Spleen (tissue), 7 donors: ENCODE measurements around the gene MUC3A.

Source experiments
- CTCF ChIP-seq, 11 experiments: fragments of 200-600 bp in 7 of 11; fragments of 450-650 bp in 4 of 11; sonication (generic) in 4 of 11; IDR thresholded peaks in 8 of 11; conservative IDR thresholded peaks in 3 of 11; 1 replicate in 7 of 11; 2 replicates in 4 of 11; pipeline versions ENCODE4 v1.4.0 to v1.8.0; 2016 to 2021; ENCODE audit warnings: antibody characterized with exemption in 11 of 11, inconsistent platforms in 4 of 11, mild to moderate bottlenecking in 1 of 11
- POLR2A ChIP-seq, 3 donors: fragments of 450-650 bp; IDR thresholded peaks; one replicate each; pipeline ENCODE4 v1.5.1; 2017; ENCODE audit warnings: antibody characterized with exemption in 3 of 3, mild to moderate bottlenecking in 1 of 3
- POLR2AphosphoS5 ChIP-seq, 3 donors: sonication (generic); formaldehyde crosslinking; IDR thresholded peaks; one replicate each; pipeline ENCODE4 v1.5.1; 2017; ENCODE audit warnings: antibody characterized with exemption in 3 of 3
- donor health status: DM: no; HTN: no; CAD: no; lungs with moderate emphysema.
- donor health status: DM: no; HTN: no; CAD: no.
- donor health status: DM: no; HTN: no; CAD: no.

GRCh38 chr7:100963874-100964273 is 14.5 kb downstream of the MUC3A start:
- no peak for TF ChIP-seq CTCF (IDR thresholded peaks at IDR 0.05 in 8 of 11, conservative IDR thresholded peaks at IDR 0.05 in 3 of 11)
- no peak for TF ChIP-seq POLR2A (IDR thresholded peaks at IDR 0.05)
- TF ChIP-seq POLR2AphosphoS5 (IDR thresholded peaks at IDR 0.05): no peak
